HCT116 (cell line): ENCODE results near the gene GPC1. TPM values are rescaled to one million over a fixed set of nuclear protein-coding genes. Genes with fewer than 3 reads are reported as not detected.

Experiments used
- ATAC-seq: fragments of 200-7000 bp; cut with Tn5 transposase; 2 replicates; pipeline ENCODE4 v1.9.1; 2020; ENCODE audit warnings: mild to moderate bottlenecking, moderate library complexity
- BruUV-seq: library from RNA; stranded (reverse); fragments of 400-500 nt; replicated peaks from 2 replicates; lab custom pipeline; 2021; lab: Mats Ljungman, UMichigan
- CTCF ChIA-PET: fragments of 300-600 bp; sonication (Branson Sonifier 250); formaldehyde crosslinking; loops from one replicate; lab custom pipeline; 2021; ENCODE audit warnings: antibody characterized with exemption; lab: Charles Lee
- POLR2A ChIA-PET: fragments of 300-600, 350-600 bp; sonication (Branson Sonifier 250); formaldehyde crosslinking; loops from one replicate; lab custom pipeline; 2021; ENCODE audit warnings: antibody characterized with exemption; lab: Charles Lee
- RAD21 ChIA-PET, 2 experiments: fragments of 300-600 bp; sonication (Branson Sonifier 250); formaldehyde crosslinking; loops; one replicate each; lab custom pipeline; 2023; ENCODE audit warnings: low total read pairs in 2 of 2; ENCODE audit not compliant: uncharacterized antibody in 2 of 2, unreplicated experiment in 2 of 2, low non-redundant PET in 1 of 2; lab: Charles Lee
- DNase-seq: peaks from one replicate; pipeline ENCODE4 v3.0.0-alpha.2; 2010; ENCODE audit warnings: low read depth, low spot score
- H2AFZ ChIP-seq: fragments of 200-600 bp; shearing (Covaris generic), sonication (generic); 2 replicates; pipeline ENCODE4 v1.6.1; 2017; ENCODE audit warnings: low read depth, mixed run types, mixed read lengths, antibody characterized with exemption, low read length; ENCODE audit not compliant: poor library complexity, severe bottlenecking
- H3K27ac ChIP-seq: 2 replicates; pipeline ENCODE4 v1.5.1; 2012; ENCODE audit warnings: low read depth, low read length
- H3K27me3 ChIP-seq: fragments of 200-600 bp; sonication (generic); 2 replicates; pipeline ENCODE4 v1.6.1; 2016; ENCODE audit warnings: mixed run types, low read length, mixed read lengths; ENCODE audit not compliant: insufficient read depth
- H3K36me3 ChIP-seq, 2 experiments: fragments of 200-500 bp in 1 of 2; fragments of 200-600 bp in 1 of 2; sonication (Bioruptor generic) in 1 of 2; sonication (generic) in 1 of 2; 2 replicates each; pipeline versions ENCODE4 v1.5.1 to v1.6.1; 2014 to 2016; ENCODE audit warnings: low read length in 2 of 2, inconsistent platforms in 1 of 2, mixed read lengths in 1 of 2, mixed run types in 1 of 2; ENCODE audit not compliant: insufficient read depth in 2 of 2, control insufficient read depth in 1 of 2
- H3K4me1 ChIP-seq, 2 experiments: fragments of 200-600 bp in 1 of 2; sonication (generic) in 1 of 2; 2 replicates each; pipeline versions ENCODE4 v1.5.1 to v1.6.1; 2012 to 2017; ENCODE audit warnings: low read length in 2 of 2, inconsistent platforms in 1 of 2, mild to moderate bottlenecking in 1 of 2, mixed read lengths in 1 of 2, mixed run types in 1 of 2, moderate library complexity in 1 of 2; ENCODE audit not compliant: insufficient read depth in 2 of 2, control insufficient read depth in 1 of 2
- H3K4me2 ChIP-seq: fragments of 200-600 bp; sonication (generic); 2 replicates; pipeline ENCODE4 v1.6.1; 2017; ENCODE audit warnings: mixed run types, low read length, mixed read lengths
- H3K4me3 ChIP-seq, 2 experiments: fragments of 200-600 bp in 1 of 2; sonication (generic) in 1 of 2; replicated peaks in 1 of 2; 2 replicates each; pipeline ENCODE4 v1.5.1; 2011 to 2016; ENCODE audit warnings: low read length in 2 of 2, control low read depth in 1 of 2, low read depth in 1 of 2, mild to moderate bottlenecking in 1 of 2, mixed read lengths in 1 of 2, mixed run types in 1 of 2
- H3K79me2 ChIP-seq: fragments of 200-600 bp; sonication (generic); 2 replicates; pipeline ENCODE4 v1.6.1; 2017; ENCODE audit warnings: mild to moderate bottlenecking, mixed run types, low read length, moderate library complexity, mixed read lengths; ENCODE audit not compliant: insufficient read depth
- H3K9ac ChIP-seq: fragments of 200-600 bp; sonication (generic); 2 replicates; pipeline ENCODE4 v1.6.1; 2016; ENCODE audit warnings: low read length, mixed read lengths
- H3K9me2 ChIP-seq: fragments of 200-600 bp; sonication (generic), shearing (Covaris generic); 2 replicates; pipeline ENCODE4 v1.6.1; 2017; ENCODE audit warnings: mixed run types, mild to moderate bottlenecking, moderate library complexity; ENCODE audit not compliant: insufficient read depth
- H3K9me3 ChIP-seq, 2 experiments: fragments of 200-500 bp in 1 of 2; fragments of 200-600 bp in 1 of 2; sonication (Bioruptor generic) in 1 of 2; sonication (generic) in 1 of 2; 2 replicates each; pipeline ENCODE4 v1.6.1; 2014 to 2017; ENCODE audit warnings: low read length in 2 of 2, mixed read lengths in 2 of 2, inconsistent platforms in 1 of 2, low read depth in 1 of 2, mild to moderate bottlenecking in 1 of 2, mixed run types in 1 of 2, moderate library complexity in 1 of 2; ENCODE audit not compliant: control insufficient read depth in 1 of 2, insufficient read depth in 1 of 2
- H4K20me1 ChIP-seq: fragments of 200-600 bp; sonication (generic), shearing (Covaris generic); 2 replicates; pipeline ENCODE4 v1.6.1; 2017; ENCODE audit warnings: mixed run types, mild to moderate bottlenecking, moderate library complexity; ENCODE audit not compliant: insufficient read depth
- ATF3 ChIP-seq: IDR thresholded peaks from 2 replicates; pipeline ENCODE4 v1.6.1; 2012
- CBX3 ChIP-seq: IDR thresholded peaks from 2 replicates; pipeline ENCODE4 v1.6.1; 2012; ENCODE audit warnings: low read depth
- CEBPB ChIP-seq: IDR thresholded peaks from 2 replicates; pipeline ENCODE4 v1.6.1; 2012; ENCODE audit warnings: low read depth
- EGR1 ChIP-seq: IDR thresholded peaks from 2 replicates; pipeline ENCODE4 v1.6.1; 2012; ENCODE audit warnings: low read depth
- ELF1 ChIP-seq: IDR thresholded peaks from 2 replicates; pipeline ENCODE4 v1.6.1; 2012; ENCODE audit warnings: low read depth, borderline replicate concordance
- EZH2 ChIP-seq: fragments of 200-600 bp; sonication (generic); IDR thresholded peaks from 2 replicates; pipeline ENCODE4 v1.6.1; 2017; ENCODE audit warnings: antibody characterized with exemption, mixed run types
- EZH2phosphoT487 ChIP-seq: fragments of 200-600 bp; IDR thresholded peaks from 2 replicates; pipeline ENCODE4 v1.6.1; 2018; ENCODE audit warnings: antibody characterized with exemption, borderline replicate concordance
- FOSL1 ChIP-seq: IDR thresholded peaks from 2 replicates; pipeline ENCODE4 v1.6.1; 2012; ENCODE audit warnings: low read depth
- JUND ChIP-seq: IDR thresholded peaks from 2 replicates; pipeline ENCODE4 v1.6.1; 2012
- POLR2A ChIP-seq: IDR thresholded peaks from 2 replicates; pipeline ENCODE4 v1.7.0; 2011; ENCODE audit warnings: borderline replicate concordance; ENCODE audit not compliant: insufficient read depth, insufficient read length; ENCODE audit errors: extremely low read depth
- POLR2AphosphoS5 ChIP-seq: IDR thresholded peaks from 2 replicates; pipeline ENCODE4 v1.6.1; 2011; ENCODE audit warnings: mild to moderate bottlenecking, low read depth, low read length, moderate library complexity
- RAD21 ChIP-seq: IDR thresholded peaks from 2 replicates; pipeline ENCODE4 v1.6.1; 2012; ENCODE audit warnings: low read depth, mild to moderate bottlenecking
- REST ChIP-seq: IDR thresholded peaks from 2 replicates; pipeline ENCODE4 v1.6.1; 2012; ENCODE audit warnings: low read depth
- SIN3A ChIP-seq: IDR thresholded peaks from 2 replicates; pipeline ENCODE4 v1.6.1; 2012; ENCODE audit warnings: low read depth
- SP1 ChIP-seq: IDR thresholded peaks from 2 replicates; pipeline ENCODE4 v1.6.1; 2012; ENCODE audit warnings: low read depth
- SRF ChIP-seq: IDR thresholded peaks from 2 replicates; pipeline ENCODE4 v1.6.1; 2012; ENCODE audit warnings: low read depth
- TCF7L2 ChIP-seq: IDR thresholded peaks from 2 replicates; pipeline ENCODE4 v1.7.0; 2011; ENCODE audit warnings: borderline replicate concordance, inconsistent platforms; ENCODE audit not compliant: insufficient read depth, insufficient read length; ENCODE audit errors: extremely low read depth
- YY1 ChIP-seq: IDR thresholded peaks from 2 replicates; pipeline ENCODE4 v1.6.1; 2011; ENCODE audit warnings: low read length, low read depth, moderate library complexity, mild to moderate bottlenecking; ENCODE audit not compliant: insufficient replicate concordance; ENCODE audit errors: extremely low read depth
- ZBTB33 ChIP-seq: IDR thresholded peaks from 2 replicates; pipeline ENCODE4 v1.6.1; 2011; ENCODE audit warnings: mild to moderate bottlenecking, low read length, moderate library complexity; ENCODE audit not compliant: insufficient replicate concordance; ENCODE audit errors: extremely low read depth
- ZFX ChIP-seq: fragments of 450-650 bp; IDR thresholded peaks from 2 replicates; pipeline ENCODE4 v1.6.1; 2017
- intact Hi-C: fragments of 100-400 bp; cut with micrococcal nuclease; formaldehyde crosslinking; loops from 2 replicates; pipeline ENCODE4 v1.10.0; 2022
- total RNA-seq: library from RNA; stranded (reverse); gene quantifications from one replicate; pipeline ENCODE4 v1.2.1, GENCODE V29; 2021; ENCODE audit not compliant: unreplicated experiment

GPC1 gene
- total RNA-seq, 1 experiment from 2014 or later = 79.1 TPM

GRCh38 chr2:240509667-240510512 lies 74.4 kb downstream of the GPC1 start:
- no peak for DNase-seq
- Histone ChIP-seq H3K4me3 (no peak overlapping the region), H3K9me2 (no peaks in the 10 kb centered on the region), H3K27me3 (no peaks in the 10 kb centered on the region), H3K36me3 (no peaks in the 10 kb centered on the region), H3K4me2 (no peak overlapping the region), H2AFZ (no peak overlapping the region), H3K79me2 (no peaks in the 10 kb centered on the region), H4K20me1 (no peaks in the 10 kb centered on the region), H3K27ac (no peak overlapping the region), H3K4me1 (peaks cover 0 to 6% of the 10 kb centered on the region in 2 experiments; a peak in 2 of 4 replicates), H3K9ac (no peak overlapping the region), H3K9me3 (no peaks in the 10 kb centered on the region)
- no peak for ATAC-seq
- BruUV-seq = no TSS peak
- ChIA-PET CTCF (no interaction called here), POLR2A (no interaction called here), RAD21 (no interaction called here)
- TF ChIP-seq SP1 (no peak), SIN3A (no peak), POLR2AphosphoS5 (no peak), ELF1 (no peak), SRF (no peak), POLR2A (no peak), ZBTB33 (no peak), FOSL1 (no peak), CEBPB (no peak), ATF3 (no peak), RAD21 (no peak), JUND (no peak), TCF7L2 (no peak), YY1 (no peak), EGR1 (no peak), EZH2 (no peak), CBX3 (no peak), EZH2phosphoT487 (no peak), ZFX (no peak), REST (no peak)
- intact Hi-C loops = loop anchor here (5.0 kb wide), 2 partner anchors 57 to 332 kb away; partner anchors contain the start of gene RNPEPL1
